H1 (cell line): ENCODE results near the gene CACNA1C. TPM values are rescaled to one million over a fixed set of nuclear protein-coding genes. Genes with fewer than 3 reads are reported as not detected.

Source experiments
- EZH2 ChIP-seq: fragments of 200-600 bp; sonication (generic); IDR thresholded peaks from 2 replicates; pipeline ENCODE4 v1.7.1; 2012; ENCODE audit warnings: low read depth, mild to moderate bottlenecking, moderate library complexity, low read length, inconsistent platforms; ENCODE audit not compliant: severe bottlenecking
- polyA plus RNA-seq, 7 experiments: library from polyadenylated mRNA; depleted of rRNA in 3 of 7; stranded (reverse) in 5 of 7; unstranded in 2 of 7; fragments of >200 nt in 5 of 7; fragments of 200-250 nt in 2 of 7; gene quantifications; 1 replicate in 5 of 7; 2 replicates in 1 of 7; 4 replicates in 1 of 7; pipeline versions ENCODE4 v1.2.1 to v1.2.3, GENCODE V29; 2011 to 2013; ENCODE audit warnings: missing spikeins in 2 of 7, mixed read lengths in 2 of 7
- total RNA-seq: library from RNA; stranded (reverse); fragmentation: NEBNext Ultra II Directional; extraction: Animal tissue kit (Norgen Biotek cat#: 25700); gene quantifications from 2 replicates; pipeline ENCODE4 v1.2.1, GENCODE V29; 2021

The CACNA1C gene
- total and polyA plus RNA-seq, 2 of the 8 experiments (the other 6 are each of a cell fraction or from before 2014, with no cell fraction given): 1.3 TPM

GRCh38 chr12:2053691-2054090, 904 bp downstream of the CACNA1C start (continued):
- peak; percentile 31 for TF ChIP-seq EZH2
